ENCODE results near the gene LIME1.

Gene LIME1

GRCh38 chr20:63739130-63740069 is 2.9 kb downstream of the LIME1 start, which contains the start of gene SLC2A4RG:
Gene SLC2A4RG, plus strand, starts transcription at chr20:63739776. Its CDS starts 137 bp downstream, at chr20:63739913.
- peak; percentile 79 for DNase-seq

- peak; percentile 48 for DNase-seq
These were observed 3.7 kb downstream of the LIME1 start for GRCh38 chr20:63740070-63740626.

GRCh38 chr20:63740627-63741353 is 4.3 kb downstream of the LIME1 start:
- DNase-seq = peak; percentile 41

GRCh38 chr20:63741354-63741675 is 4.9 kb downstream of the LIME1 start:
- DNase-seq = no peak

- DNase-seq = no peak
These were observed 5.4 kb downstream of the LIME1 start for GRCh38 chr20:63741676-63742380.

GRCh38 chr20:63742381-63743024 is 6.0 kb downstream of the LIME1 start:
- DNase-seq = no peak

- no peak for DNase-seq
These were observed 6.9 kb downstream of the LIME1 start for GRCh38 chr20:63743210-63743970.

- DNase-seq = no peak
These were observed 7.7 kb downstream of the LIME1 start for GRCh38 chr20:63744158-63744557.

- DNase-seq = no peak
These were observed 8.3 kb downstream of the LIME1 start for GRCh38 chr20:63744574-63745423.

- DNase-seq = no peak
These were observed 9.0 kb downstream of the LIME1 start for GRCh38 chr20:63745424-63745805.

- DNase-seq = no peak
These were observed 9.7 kb downstream of the LIME1 start for GRCh38 chr20:63745961-63746731.

GRCh38 chr20:63746751-63747315 is 10.4 kb downstream of the LIME1 start:
- DNase-seq = no peak

GRCh38 chr20:63747622-63748069 is 11.2 kb downstream of the LIME1 start:
- no peak for DNase-seq

- DNase-seq = no peak
These were observed 11.8 kb downstream of the LIME1 start for GRCh38 chr20:63748070-63748933.

GRCh38 chr20:63748934-63749270 is 12.4 kb downstream of the LIME1 start:
- no peak for DNase-seq

- peak; percentile 9 for DNase-seq
These were observed 13.4 kb downstream of the LIME1 start for GRCh38 chr20:63749597-63750508.

- DNase-seq = peak; percentile 59
These were observed 14.5 kb downstream of the LIME1 start for GRCh38 chr20:63750807-63751470.

All from CD4-positive, alpha-beta T cell treated with Interleukin-15 for 1 hour (primary cell).